Spleen (tissue), 11 donors: Measurements from ENCODE around the gene CASP14. TPM values are rescaled to one million over a fixed set of nuclear protein-coding genes. Genes with fewer than 3 reads are reported as not detected.
"Not testable (repeated sequence)": the region's sequence is repeated elsewhere in the genome, so short reads cannot be mapped to it uniquely, and the experiment has no call there.

ENCODE experiments used
- DNase-seq: peaks from one replicate; pipeline ENCODE4 v3.0.0-alpha.2; 2020
- H3K27ac ChIP-seq, 8 donors: fragments of 200-600 bp; sonication (generic) in 7 of 8; 1 replicate in 4 of 8; 2 replicates in 4 of 8; pipeline versions ENCODE4 v1.5.0 to v1.8.0; 2016 to 2021; ENCODE audit warnings: inconsistent platforms in 4 of 8, mild to moderate bottlenecking in 4 of 8, moderate library complexity in 1 of 8
- H3K27me3 ChIP-seq, 7 donors: fragments of 200-600 bp; sonication (generic) in 6 of 7; replicated peaks in 1 of 7; 1 replicate in 4 of 7; 2 replicates in 3 of 7; pipeline versions ENCODE4 v1.5.0 to v1.8.0; 2016 to 2021; ENCODE audit warnings: inconsistent platforms in 3 of 7, mild to moderate bottlenecking in 1 of 7
- H3K36me3 ChIP-seq, 6 donors: fragments of 200-600 bp; sonication (generic) in 5 of 6; 1 replicate in 4 of 6; 2 replicates in 2 of 6; pipeline versions ENCODE4 v1.5.0 to v1.8.0; 2016 to 2021; ENCODE audit warnings: inconsistent platforms in 2 of 6
- H3K4me1 ChIP-seq, 6 donors: fragments of 200-600 bp; sonication (generic) in 5 of 6; 1 replicate in 3 of 6; 2 replicates in 3 of 6; pipeline versions ENCODE4 v1.5.0 to v1.8.0; 2016 to 2021; ENCODE audit warnings: inconsistent platforms in 3 of 6
- H3K4me3 ChIP-seq, 8 donors: fragments of 200-600 bp; sonication (generic) in 7 of 8; 1 replicate in 4 of 8; 2 replicates in 4 of 8; pipeline versions ENCODE4 v1.5.0 to v1.8.0; 2016 to 2021; ENCODE audit warnings: inconsistent platforms in 4 of 8, mild to moderate bottlenecking in 4 of 8, moderate library complexity in 2 of 8
- H3K9me3 ChIP-seq, 8 donors: fragments of 200-600 bp; sonication (generic) in 7 of 8; 1 replicate in 4 of 8; 2 replicates in 4 of 8; pipeline versions ENCODE4 v1.5.0 to v1.8.0; 2016 to 2021; ENCODE audit warnings: inconsistent platforms in 4 of 8
- POLR2A ChIP-seq, 3 donors: fragments of 450-650 bp; IDR thresholded peaks; one replicate each; pipeline ENCODE4 v1.5.1; 2017; ENCODE audit warnings: antibody characterized with exemption in 3 of 3, mild to moderate bottlenecking in 1 of 3
- POLR2AphosphoS5 ChIP-seq, 3 donors: sonication (generic); formaldehyde crosslinking; IDR thresholded peaks; one replicate each; pipeline ENCODE4 v1.5.1; 2017; ENCODE audit warnings: antibody characterized with exemption in 3 of 3
- WGBS, 5 donors: extraction: QIAGEN DNeasy Blood & Tissue Kit in 3 of 5; methylation state at CpG; one replicate each; pipeline versions ENCODE4 v1.1.5 to v1.1.7; 2013 to 2018; 5-methylcytosine and 5-hydroxymethylcytosine counted together
- intact Hi-C: fragments of 100-400 bp; cut with DNase I; formaldehyde crosslinking; loops from one replicate; pipeline ENCODE4 v1.15.0; 2023; ENCODE audit warnings: low total_unique reads
- polyA plus RNA-seq, 3 donors: library from polyadenylated mRNA; stranded (reverse); fragments of 200-250 nt; gene quantifications; one replicate each; pipeline ENCODE4 v1.2.1, GENCODE V29; 2013
- total RNA-seq, 7 donors: library from RNA; depleted of rRNA in 3 of 7; stranded (reverse); fragments of >200 nt in 3 of 7; fragmentation: NEBNext Ultra II Directional in 4 of 7; extraction: Animal tissue kit (Norgen Biotek cat#: 25700) in 4 of 7; gene quantifications; one replicate each; pipeline versions ENCODE4 v1.1.0 to v1.2.1, GENCODE V29; 2016 to 2021
- TF ChIP-seq, protein P1 (sequence below), 11 experiments: fragments of 200-600 bp in 7 of 11; fragments of 450-650 bp in 4 of 11; sonication (generic) in 4 of 11; IDR thresholded peaks in 8 of 11; conservative IDR thresholded peaks in 3 of 11; 1 replicate in 7 of 11; 2 replicates in 4 of 11; pipeline versions ENCODE4 v1.4.0 to v1.8.0; 2016 to 2021; ENCODE audit warnings: antibody characterized with exemption in 11 of 11, inconsistent platforms in 4 of 11, mild to moderate bottlenecking in 1 of 11
- donor health status: healthy with polysubstance abuse.
- donor health status: DM: no; HTN: no; CAD: no; lungs with moderate emphysema.
- donor health status: DM: no; HTN: no; CAD: no.
- donor health status: Bipolar disorder and iron deficiency.
- donor health status: healthy.
- donor health status: DM: no; HTN: no; CAD: no.
- donor health status: DM: yes; HTN: yes; CAD: no.

CASP14 gene
- total and polyA plus RNA-seq, 10 donors: not detected

DNA sequence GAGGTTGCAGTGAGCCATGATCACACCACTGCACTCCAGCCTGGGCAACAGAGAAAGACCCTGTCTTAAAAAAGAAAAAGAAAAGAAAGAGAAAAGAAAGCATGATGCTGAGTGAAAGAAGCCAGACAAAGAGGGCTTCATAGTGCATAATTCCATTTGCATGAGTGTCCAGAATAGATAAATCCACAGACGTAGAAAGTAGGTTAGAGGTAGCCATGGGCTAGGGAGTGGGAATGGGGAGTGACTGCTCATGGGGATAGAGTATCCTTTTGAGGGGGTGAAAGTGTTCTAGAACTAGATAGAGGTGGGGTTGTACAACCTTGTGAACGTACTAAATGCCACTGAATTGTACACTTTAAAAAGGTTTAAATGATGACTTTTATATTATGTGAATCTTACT is 25.1 kb downstream of the CASP14 start:
- peaks cover 0 to 21% (median 3%) of the 10 kb centered on the region in 7 donors for H3K27me3 ChIP-seq
- H3K36me3 ChIP-seq: no peaks in the 10 kb centered on the region
- H3K27ac ChIP-seq: no peak overlapping the region
- WGBS, 5 donors: 64 to 89% (median 73%) methylated on average over 2 of the region's 2 CpGs
- no peaks in the 10 kb centered on the region for H3K4me1 ChIP-seq
- DNase-seq: no peak
- intact Hi-C loops: no loop called here
- H3K4me3 ChIP-seq: no peak overlapping the region
- H3K9me3 ChIP-seq: no peaks in the 10 kb centered on the region
- TF ChIP-seq POLR2AphosphoS5 (IDR thresholded peaks at IDR 0.05) (no peak), POLR2A (IDR thresholded peaks at IDR 0.05) (no peak)
- TF ChIP-seq, protein P1, sequence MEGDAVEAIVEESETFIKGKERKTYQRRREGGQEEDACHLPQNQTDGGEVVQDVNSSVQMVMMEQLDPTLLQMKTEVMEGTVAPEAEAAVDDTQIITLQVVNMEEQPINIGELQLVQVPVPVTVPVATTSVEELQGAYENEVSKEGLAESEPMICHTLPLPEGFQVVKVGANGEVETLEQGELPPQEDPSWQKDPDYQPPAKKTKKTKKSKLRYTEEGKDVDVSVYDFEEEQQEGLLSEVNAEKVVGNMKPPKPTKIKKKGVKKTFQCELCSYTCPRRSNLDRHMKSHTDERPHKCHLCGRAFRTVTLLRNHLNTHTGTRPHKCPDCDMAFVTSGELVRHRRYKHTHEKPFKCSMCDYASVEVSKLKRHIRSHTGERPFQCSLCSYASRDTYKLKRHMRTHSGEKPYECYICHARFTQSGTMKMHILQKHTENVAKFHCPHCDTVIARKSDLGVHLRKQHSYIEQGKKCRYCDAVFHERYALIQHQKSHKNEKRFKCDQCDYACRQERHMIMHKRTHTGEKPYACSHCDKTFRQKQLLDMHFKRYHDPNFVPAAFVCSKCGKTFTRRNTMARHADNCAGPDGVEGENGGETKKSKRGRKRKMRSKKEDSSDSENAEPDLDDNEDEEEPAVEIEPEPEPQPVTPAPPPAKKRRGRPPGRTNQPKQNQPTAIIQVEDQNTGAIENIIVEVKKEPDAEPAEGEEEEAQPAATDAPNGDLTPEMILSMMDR (IDR thresholded peaks at IDR 0.05 in 8 of 11, conservative IDR thresholded peaks at IDR 0.05 in 3 of 11): no peak

DNA sequence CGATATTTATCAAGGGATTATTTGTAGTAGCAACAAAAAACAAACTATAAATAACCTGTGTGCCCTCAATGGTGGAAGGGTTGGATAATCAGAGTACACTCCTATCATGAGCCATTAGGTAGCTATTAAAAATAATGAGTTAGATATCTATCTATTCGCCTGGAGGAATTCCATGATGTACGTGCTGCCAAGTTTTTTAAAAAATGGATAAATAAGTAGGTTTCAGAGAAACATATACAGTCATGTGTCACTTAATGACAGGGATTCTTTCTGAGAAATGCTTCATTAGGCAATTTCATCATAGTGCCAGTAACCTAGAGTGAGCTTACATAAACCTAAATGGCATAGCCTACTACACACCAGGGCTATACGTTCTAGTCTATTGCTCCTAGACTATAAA is 26.5 kb downstream of the CASP14 start:
- H3K9me3 ChIP-seq: no peaks in the 10 kb centered on the region
- no peak overlapping the region for H3K4me3 ChIP-seq
- H3K4me1 ChIP-seq: no peaks in the 10 kb centered on the region
- peaks cover 0 to 31% (median 4%) of the 10 kb centered on the region in 7 donors for H3K27me3 ChIP-seq
- WGBS, 5 donors: 79 to 89% (median 87%) methylated on average over 4 of the region's 4 CpGs
- H3K27ac ChIP-seq: no peak overlapping the region
- no peak for DNase-seq
- no peak for TF ChIP-seq POLR2AphosphoS5 (IDR thresholded peaks at IDR 0.05)
- no peak for TF ChIP-seq POLR2A (IDR thresholded peaks at IDR 0.05)
- TF ChIP-seq, protein P1 (IDR thresholded peaks at IDR 0.05 in 8 of 11, conservative IDR thresholded peaks at IDR 0.05 in 3 of 11): no peak
- H3K36me3 ChIP-seq: no peaks in the 10 kb centered on the region
- intact Hi-C loops: no loop called here

DNA sequence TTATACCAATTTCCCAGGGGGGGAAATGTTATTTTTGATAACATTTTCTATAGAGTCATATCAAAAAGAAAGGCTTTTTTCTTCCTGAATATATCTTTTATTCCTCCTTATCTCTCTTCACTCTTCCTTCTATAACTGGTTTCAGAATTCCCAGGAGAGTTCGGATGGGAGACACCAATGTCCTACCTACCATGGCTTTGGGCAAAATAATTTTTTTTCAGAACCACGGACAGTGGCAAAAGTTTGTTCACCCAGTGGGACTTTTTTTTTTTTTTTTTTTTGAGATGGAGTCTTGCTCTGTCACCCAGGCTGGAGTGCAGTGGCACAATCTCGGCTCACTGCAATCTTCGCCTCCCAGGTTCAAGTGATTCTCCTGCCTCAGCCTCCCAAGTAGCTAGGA is 30.7 kb downstream of the CASP14 start:
- WGBS, 5 donors: 62 to 72% (median 67%) methylated on average over 4 of the region's 4 CpGs
- H3K9me3 ChIP-seq, H3K4me3 ChIP-seq, H3K27ac ChIP-seq, intact Hi-C loops, H3K4me1 ChIP-seq, DNase-seq, H3K36me3 ChIP-seq: not testable (repeated sequence)
- peaks cover 0 to 73% (median 6%) of the 10 kb centered on the region in 7 donors for H3K27me3 ChIP-seq

DNA sequence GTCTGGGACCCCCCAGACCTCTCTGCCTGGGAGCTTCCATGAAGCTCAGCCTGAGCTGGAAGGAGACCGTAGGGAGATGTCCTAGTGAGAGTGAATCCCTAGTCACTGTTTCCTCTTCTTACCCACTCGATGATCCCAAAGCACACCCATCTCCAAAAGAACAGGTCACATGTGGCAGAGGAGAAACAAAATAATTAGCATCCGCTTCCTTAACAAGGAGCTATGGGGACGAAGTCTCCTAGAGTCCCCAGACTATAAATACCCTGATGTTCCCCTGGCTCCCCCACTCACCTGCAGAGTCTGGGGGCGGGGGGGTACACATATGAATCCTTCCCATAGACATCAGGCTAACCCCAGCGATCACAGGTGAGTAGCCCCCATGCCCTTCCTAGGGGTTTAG is 32.6 kb downstream of the CASP14 start, which contains the start of gene OR1I1:
Gene OR1I1 (plus strand): TSS at position 301 of the 400 bp plus-strand sequence. CDS start 4,855 bp downstream, outside the sequence.
- Histone ChIP-seq H3K36me3 (no peaks in the 10 kb centered on the region), H3K27ac (no peak within 1 kb of the TSS), H3K4me3 (no peak within 1 kb of the TSS), H3K4me1 (no peaks in the 10 kb centered on the region), H3K27me3 (peaks cover 0 to 89% (median 6%) of the 10 kb centered on the region in 7 donors), H3K9me3 (no peaks in the 10 kb centered on the region)
- DNase-seq: no peak
- WGBS, 5 donors: 54 to 73% (median 68%) methylated on average over 6 of the region's 6 CpGs
- intact Hi-C loops: no loop called here
- TF ChIP-seq, protein P1 (IDR thresholded peaks at IDR 0.05 in 8 of 11, conservative IDR thresholded peaks at IDR 0.05 in 3 of 11): no peak
- TF ChIP-seq POLR2AphosphoS5 (IDR thresholded peaks at IDR 0.05) (no peak), POLR2A (IDR thresholded peaks at IDR 0.05) (no peak)

DNA sequence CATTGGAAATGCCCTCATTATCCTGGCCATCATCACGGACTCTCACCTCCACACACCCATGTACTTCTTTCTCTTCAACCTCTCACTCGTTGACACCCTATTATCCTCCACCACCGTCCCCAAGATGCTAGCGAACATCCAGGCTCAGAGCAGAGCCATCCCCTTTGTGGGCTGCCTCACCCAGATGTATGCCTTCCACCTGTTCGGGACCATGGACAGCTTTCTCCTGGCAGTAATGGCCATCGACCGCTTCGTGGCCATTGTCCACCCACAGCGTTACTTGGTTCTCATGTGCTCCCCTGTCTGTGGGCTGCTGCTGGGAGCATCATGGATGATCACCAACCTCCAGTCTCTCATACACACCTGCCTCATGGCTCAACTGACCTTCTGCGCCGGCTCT is 37.9 kb downstream of the CASP14 start:
- peaks cover 0 to 6% (median 3%) of the 10 kb centered on the region in 6 donors for H3K4me1 ChIP-seq
- WGBS, 5 donors: 79 to 91% (median 84%) methylated on average over 11 of the region's 11 CpGs
- intact Hi-C loops: no loop called here
- no peaks in the 10 kb centered on the region for H3K36me3 ChIP-seq
- no peak overlapping the region for H3K4me3 ChIP-seq
- H3K27me3 ChIP-seq: peaks cover 0 to 73% (median 6%) of the 10 kb centered on the region in 7 donors
- no peaks in the 10 kb centered on the region for H3K9me3 ChIP-seq
- no peak overlapping the region for H3K27ac ChIP-seq
- no peak for DNase-seq
- TF ChIP-seq POLR2AphosphoS5 (IDR thresholded peaks at IDR 0.05) (no peak), POLR2A (IDR thresholded peaks at IDR 0.05) (no peak)
- TF ChIP-seq, protein P1 (IDR thresholded peaks at IDR 0.05 in 8 of 11, conservative IDR thresholded peaks at IDR 0.05 in 3 of 11): no peak
